GM12878 (cell line): Measurements from ENCODE around the gene PGLYRP3.

ENCODE experiments used
- BHLHE40 ChIP-seq, 2 experiments: fragments of 450-650 bp in 1 of 2; IDR thresholded peaks; 2 replicates each; pipeline ENCODE4 v1.6.1; 2011 to 2017; ENCODE audit warnings: low read depth in 2 of 2, borderline replicate concordance in 1 of 2, improper control_type of control experiment in 1 of 2, low read length in 1 of 2, mild to moderate bottlenecking in 1 of 2
- CTCF ChIP-seq, 3 experiments: IDR thresholded peaks in 2 of 3; conservative IDR thresholded peaks in 1 of 3; 2 replicates each; pipeline ENCODE4 v1.5.1; 2011; ENCODE audit warnings: low read depth in 3 of 3, low read length in 3 of 3, mild to moderate bottlenecking in 3 of 3, control low read depth in 2 of 3, moderate library complexity in 2 of 3, inconsistent platforms in 1 of 3, mixed read lengths in 1 of 3; ENCODE audit not compliant: control insufficient read depth in 2 of 3, insufficient read depth in 1 of 3; ENCODE audit errors: extremely low read depth in 1 of 3
- ESRRA ChIP-seq: IDR thresholded peaks from 2 replicates; pipeline ENCODE4 v1.6.1; 2012; ENCODE audit warnings: mild to moderate bottlenecking, low read length, improper control_type of control experiment
- HDAC6 ChIP-seq: fragments of 200-600 bp; sonication (generic); IDR thresholded peaks from one replicate; pipeline ENCODE4 v1.8.0; 2017; ENCODE audit warnings: antibody characterized with exemption; ENCODE audit not compliant: unreplicated experiment
- MEF2A ChIP-seq: IDR thresholded peaks from 2 replicates; pipeline ENCODE4 v1.6.1; 2011; ENCODE audit warnings: low read depth, mild to moderate bottlenecking, low read length, moderate library complexity; ENCODE audit not compliant: insufficient read depth
- NFYB ChIP-seq: IDR thresholded peaks from 2 replicates; pipeline ENCODE4 v1.6.1; 2011; ENCODE audit warnings: low read depth, mild to moderate bottlenecking, low read length, improper control_type of control experiment, moderate library complexity; ENCODE audit not compliant: insufficient read depth
- PAX8 ChIP-seq: fragments of 450-650 bp; IDR thresholded peaks from 2 replicates; pipeline ENCODE4 v1.6.1; 2017; ENCODE audit warnings: mild to moderate bottlenecking, moderate library complexity
- SMARCA5 ChIP-seq: fragments of 450-650 bp; IDR thresholded peaks from 2 replicates; pipeline ENCODE4 v1.6.1; 2017; ENCODE audit warnings: mild to moderate bottlenecking
- TAF1 ChIP-seq: IDR thresholded peaks from 2 replicates; pipeline ENCODE4 v1.6.1; 2011; ENCODE audit warnings: mild to moderate bottlenecking, low read depth, low read length, borderline replicate concordance
- YY1 ChIP-seq: IDR thresholded peaks from 2 replicates; pipeline ENCODE4 v1.6.1; 2011; ENCODE audit warnings: low read depth, mild to moderate bottlenecking, low read length
- ZNF207 ChIP-seq: fragments of 450-650 bp; IDR thresholded peaks from 2 replicates; pipeline ENCODE4 v1.6.1; 2014; ENCODE audit warnings: antibody characterized with exemption, mild to moderate bottlenecking, borderline replicate concordance
- ZNF274 ChIP-seq: IDR thresholded peaks from one replicate; pipeline ENCODE4 v1.8.0; 2011; ENCODE audit not compliant: insufficient read length, insufficient read depth
- TF ChIP-seq, protein P1 (sequence below): IDR thresholded peaks from 2 replicates; pipeline ENCODE4 v1.6.1; 2012; ENCODE audit warnings: low read depth, low read length, improper control_type of control experiment
- TF ChIP-seq, protein P2 (sequence below): IDR thresholded peaks from 2 replicates; pipeline ENCODE4 v1.6.1; 2012; ENCODE audit warnings: low read depth, low read length, improper control_type of control experiment

DNA sequence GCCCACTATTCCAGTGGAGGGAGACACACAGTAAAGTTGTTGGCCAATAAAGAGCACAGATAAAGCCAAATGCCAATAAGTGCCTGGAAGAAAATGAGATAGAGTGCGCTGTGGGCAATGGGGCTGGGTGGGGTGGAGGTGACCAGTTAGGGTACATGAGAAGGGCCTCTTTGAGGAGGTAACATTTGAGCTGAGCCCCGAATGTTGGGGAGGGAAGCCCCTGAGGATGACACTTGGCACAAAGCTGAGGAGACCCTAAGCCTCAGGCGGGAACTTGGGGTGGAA lies 45.9 kb upstream of the PGLYRP3 start:
- no peak for TF ChIP-seq PAX8
- TF ChIP-seq, protein P1, sequence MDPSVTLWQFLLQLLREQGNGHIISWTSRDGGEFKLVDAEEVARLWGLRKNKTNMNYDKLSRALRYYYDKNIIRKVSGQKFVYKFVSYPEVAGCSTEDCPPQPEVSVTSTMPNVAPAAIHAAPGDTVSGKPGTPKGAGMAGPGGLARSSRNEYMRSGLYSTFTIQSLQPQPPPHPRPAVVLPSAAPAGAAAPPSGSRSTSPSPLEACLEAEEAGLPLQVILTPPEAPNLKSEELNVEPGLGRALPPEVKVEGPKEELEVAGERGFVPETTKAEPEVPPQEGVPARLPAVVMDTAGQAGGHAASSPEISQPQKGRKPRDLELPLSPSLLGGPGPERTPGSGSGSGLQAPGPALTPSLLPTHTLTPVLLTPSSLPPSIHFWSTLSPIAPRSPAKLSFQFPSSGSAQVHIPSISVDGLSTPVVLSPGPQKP = no peak
- TF ChIP-seq CTCF (IDR thresholded peaks at IDR 0.05 in 2 of 3, conservative IDR thresholded peaks at IDR 0.05 in 1 of 3; ENCODE audit: control insufficient read depth in 2 of 3, extremely low read depth in 1 of 3, insufficient read depth in 1 of 3, low read depth in 3 of 3, low read length in 3 of 3) = no peak
- no peak for TF ChIP-seq YY1
- TF ChIP-seq NFYB = no peak
- TF ChIP-seq, protein P2, sequence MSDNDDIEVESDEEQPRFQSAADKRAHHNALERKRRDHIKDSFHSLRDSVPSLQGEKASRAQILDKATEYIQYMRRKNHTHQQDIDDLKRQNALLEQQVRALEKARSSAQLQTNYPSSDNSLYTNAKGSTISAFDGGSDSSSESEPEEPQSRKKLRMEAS = no peak
- no peak for TF ChIP-seq HDAC6
- no peak for TF ChIP-seq ZNF274
- no peak for TF ChIP-seq ZNF207
- TF ChIP-seq MEF2A = no peak
- TF ChIP-seq TAF1 = no peak
- TF ChIP-seq ESRRA = no peak
- no peak for TF ChIP-seq BHLHE40 (IDR thresholded peaks at IDR 0.05; ENCODE audit: borderline replicate concordance in 1 of 2, low read depth in 2 of 2, low read length in 1 of 2)
- TF ChIP-seq SMARCA5 = no peak
